ENCODE results near the gene FREM1. TPM values are rescaled to one million over a fixed set of nuclear protein-coding genes. Genes with fewer than 3 reads are reported as not detected.

Gene FREM1
- total and polyA plus RNA-seq, 5 donors = 3.8 to 8.7 (median 5.3) TPM

GRCh38 chr9:14756291-14756690 lies 153.9 kb downstream of the FREM1 start:
- ATAC-seq (no peak), DNase-seq (no peak)
- H3K4me3 ChIP-seq (ENCODE audit: low read length) = no peak overlapping the region
- no peak overlapping the region for H3K27ac ChIP-seq (ENCODE audit: low read length)
- intact Hi-C loops (cut with DNase I) = loop anchor here in 1 of 4 donors (5.0 kb wide), 1 partner anchor 134 kb away; no protein-coding TSS in a partner anchor
- 50% methylated on average over 1 of the region's 1 CpG for WGBS
- H3K9me3 ChIP-seq (ENCODE audit: control insufficient read depth, low read length) = no peaks in the 10 kb centered on the region
- no peaks in the 10 kb centered on the region for H3K27me3 ChIP-seq (ENCODE audit: control insufficient read depth, insufficient read depth)
- H3K4me1 ChIP-seq (ENCODE audit: control insufficient read depth, insufficient read depth, low read length) = no peaks in the 10 kb centered on the region

DNA sequence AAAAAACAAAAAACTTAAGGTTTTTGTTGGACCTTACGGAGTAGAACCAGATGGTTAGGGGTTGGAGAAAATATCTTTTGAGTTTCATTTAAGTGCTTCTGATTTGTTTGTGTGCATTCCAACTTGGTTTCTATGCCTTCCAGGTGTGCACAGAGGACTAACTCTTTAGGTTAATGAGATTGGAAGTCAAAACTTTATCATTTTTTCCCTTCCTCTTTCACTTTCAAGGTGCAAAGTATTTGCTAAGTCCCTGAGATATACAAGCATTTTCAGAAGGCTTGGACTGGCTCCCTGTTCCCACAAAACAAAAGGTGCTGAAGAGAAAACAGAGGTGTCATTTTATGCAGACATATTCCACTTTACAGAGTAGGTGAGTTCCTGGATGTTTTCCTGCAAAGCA lies 157.4 kb downstream of the FREM1 start:
- Histone ChIP-seq H3K4me1 (ENCODE audit: control insufficient read depth, insufficient read depth, low read length) (no peaks in the 10 kb centered on the region), H3K4me3 (ENCODE audit: low read length) (no peak overlapping the region), H3K27ac (ENCODE audit: low read length) (no peak overlapping the region), H3K27me3 (ENCODE audit: control insufficient read depth, insufficient read depth) (no peaks in the 10 kb centered on the region), H3K9me3 (ENCODE audit: control insufficient read depth, low read length) (no peaks in the 10 kb centered on the region)
- DNase-seq (no peak), ATAC-seq (no peak)
- intact Hi-C loops (cut with DNase I) = no loop called here
- WGBS = 97% methylated on average over 1 of the region's 1 CpG

- H3K9me3 ChIP-seq (ENCODE audit: control insufficient read depth, low read length) = no peaks in the 10 kb centered on the region
- DNase-seq (peak in 2 of 3 donors; percentile 52 to 61), ATAC-seq (peak in 1 of 2 donors; percentile 57)
- no peak overlapping the region for H3K27ac ChIP-seq (ENCODE audit: low read length)
- intact Hi-C loops (cut with DNase I) = no loop called here
- H3K4me3 ChIP-seq (ENCODE audit: low read length) = no peak overlapping the region
- no peaks in the 10 kb centered on the region for H3K27me3 ChIP-seq (ENCODE audit: control insufficient read depth, insufficient read depth)
- WGBS = 20% methylated on average over 1 of the region's 1 CpG
- H3K4me1 ChIP-seq (ENCODE audit: control insufficient read depth, insufficient read depth, low read length) = no peaks in the 10 kb centered on the region
Measured at GRCh38 chr9:14752271-14752670, 158.0 kb downstream of the FREM1 start.

GRCh38 chr9:14750821-14751220 lies 159.4 kb downstream of the FREM1 start:
- H3K27ac ChIP-seq (ENCODE audit: low read length) = no peak overlapping the region
- intact Hi-C loops (cut with DNase I) = no loop called here
- no peak for DNase-seq
- no peaks in the 10 kb centered on the region for H3K27me3 ChIP-seq (ENCODE audit: control insufficient read depth, insufficient read depth)
- no peak for ATAC-seq
- no peak overlapping the region for H3K4me3 ChIP-seq (ENCODE audit: low read length)
- no peaks in the 10 kb centered on the region for H3K4me1 ChIP-seq (ENCODE audit: control insufficient read depth, insufficient read depth, low read length)
- H3K9me3 ChIP-seq (ENCODE audit: control insufficient read depth, low read length) = no peaks in the 10 kb centered on the region

GRCh38 chr9:14749741-14750211 lies 160.5 kb downstream of the FREM1 start:
- H3K4me1 ChIP-seq (ENCODE audit: control insufficient read depth, insufficient read depth, low read length) = no peaks in the 10 kb centered on the region
- H3K27me3 ChIP-seq (ENCODE audit: control insufficient read depth, insufficient read depth) = no peaks in the 10 kb centered on the region
- 33% methylated on average over 9 of the region's 9 CpGs for WGBS
- H3K9me3 ChIP-seq (ENCODE audit: control insufficient read depth, low read length) = no peaks in the 10 kb centered on the region
- no peak overlapping the region for H3K4me3 ChIP-seq (ENCODE audit: low read length)
- intact Hi-C loops (cut with DNase I) = no loop called here
- no peak for DNase-seq
- no peak overlapping the region for H3K27ac ChIP-seq (ENCODE audit: low read length)
- ATAC-seq = no peak

DNA sequence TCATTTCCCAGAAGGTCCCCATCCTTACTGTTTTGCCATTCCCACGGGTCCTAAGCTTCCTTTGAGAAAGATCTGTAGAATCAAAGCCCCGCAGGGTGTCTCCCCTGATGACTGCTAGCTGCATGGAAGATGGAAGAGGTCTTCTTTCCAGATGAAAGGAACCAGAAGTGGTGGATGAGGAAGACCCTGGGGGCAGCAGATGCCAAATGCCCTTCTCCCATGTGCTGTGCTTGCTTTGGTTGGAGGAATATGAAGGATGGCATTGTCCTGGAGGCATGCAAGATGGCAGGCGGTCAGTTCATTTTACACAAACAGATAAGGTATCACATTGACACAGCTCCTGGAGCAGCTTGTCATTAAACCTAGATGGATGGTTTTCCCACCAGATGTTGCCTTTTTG lies 161.9 kb downstream of the FREM1 start:
- no peaks in the 10 kb centered on the region for H3K4me1 ChIP-seq (ENCODE audit: control insufficient read depth, insufficient read depth, low read length)
- no peaks in the 10 kb centered on the region for H3K9me3 ChIP-seq (ENCODE audit: control insufficient read depth, low read length)
- no peak for ATAC-seq
- H3K4me3 ChIP-seq (ENCODE audit: low read length) = no peak overlapping the region
- no peak for DNase-seq
- WGBS = 89% methylated on average over 3 of the region's 3 CpGs
- intact Hi-C loops (cut with DNase I) = no loop called here
- H3K27me3 ChIP-seq (ENCODE audit: control insufficient read depth, insufficient read depth) = no peaks in the 10 kb centered on the region
- no peak overlapping the region for H3K27ac ChIP-seq (ENCODE audit: low read length)

GRCh38 chr9:14747111-14747510 lies 163.1 kb downstream of the FREM1 start:
- H3K4me3 ChIP-seq (ENCODE audit: low read length) = no peak overlapping the region
- H3K27me3 ChIP-seq (ENCODE audit: control insufficient read depth, insufficient read depth) = no peaks in the 10 kb centered on the region
- no peaks in the 10 kb centered on the region for H3K9me3 ChIP-seq (ENCODE audit: control insufficient read depth, low read length)
- no peaks in the 10 kb centered on the region for H3K4me1 ChIP-seq (ENCODE audit: control insufficient read depth, insufficient read depth, low read length)
- H3K27ac ChIP-seq (ENCODE audit: low read length) = no peak overlapping the region
- DNase-seq (no peak), ATAC-seq (no peak)
- intact Hi-C loops (cut with DNase I) = no loop called here

DNA sequence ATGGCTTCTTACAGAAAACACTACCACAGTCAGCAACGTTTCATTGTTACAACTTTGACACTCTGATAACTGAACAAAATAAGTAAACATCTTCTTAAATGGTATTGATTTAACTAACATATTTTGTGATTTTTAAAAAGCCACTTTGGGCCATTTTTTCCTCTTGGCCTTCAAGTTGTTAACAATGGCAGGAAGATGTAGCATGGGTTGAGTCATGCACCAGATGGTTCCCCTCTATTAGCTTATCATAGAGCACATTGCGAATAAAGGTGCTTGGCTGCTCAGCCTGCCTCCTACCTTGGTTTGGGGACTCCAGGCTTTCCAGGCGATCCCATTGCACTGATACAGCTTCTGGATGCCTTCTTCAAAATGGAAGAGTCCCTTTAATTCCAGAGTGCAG lies 163.6 kb downstream of the FREM1 start:
- no peak for ATAC-seq
- no peak overlapping the region for H3K4me3 ChIP-seq (ENCODE audit: low read length)
- intact Hi-C loops (cut with DNase I) = no loop called here
- H3K4me1 ChIP-seq (ENCODE audit: control insufficient read depth, insufficient read depth, low read length) = no peaks in the 10 kb centered on the region
- no peak overlapping the region for H3K27ac ChIP-seq (ENCODE audit: low read length)
- H3K27me3 ChIP-seq (ENCODE audit: control insufficient read depth, insufficient read depth) = no peaks in the 10 kb centered on the region
- DNase-seq = no peak
- H3K9me3 ChIP-seq (ENCODE audit: control insufficient read depth, low read length) = no peaks in the 10 kb centered on the region
- 73% methylated on average over 3 of the region's 3 CpGs for WGBS

GRCh38 chr9:14744768-14745167 lies 165.5 kb downstream of the FREM1 start:
- no peaks in the 10 kb centered on the region for H3K27me3 ChIP-seq (ENCODE audit: control insufficient read depth, insufficient read depth)
- intact Hi-C loops (cut with DNase I) = no loop called here
- ATAC-seq = no peak
- no peak for DNase-seq
- no peaks in the 10 kb centered on the region for H3K9me3 ChIP-seq (ENCODE audit: control insufficient read depth, low read length)
- H3K4me1 ChIP-seq (ENCODE audit: control insufficient read depth, insufficient read depth, low read length) = no peaks in the 10 kb centered on the region
- H3K27ac ChIP-seq (ENCODE audit: low read length) = no peak overlapping the region
- 98% methylated on average over 1 of the region's 1 CpG for WGBS
- H3K4me3 ChIP-seq (ENCODE audit: low read length) = no peak overlapping the region

- H3K4me1 ChIP-seq (ENCODE audit: control insufficient read depth, insufficient read depth, low read length) = no peaks in the 10 kb centered on the region
- no peak overlapping the region for H3K27ac ChIP-seq (ENCODE audit: low read length)
- intact Hi-C loops (cut with DNase I) = no loop called here
- H3K27me3 ChIP-seq (ENCODE audit: control insufficient read depth, insufficient read depth) = no peaks in the 10 kb centered on the region
- WGBS = 95% methylated on average over 3 of the region's 3 CpGs
- DNase-seq = no peak
- no peak for ATAC-seq
- H3K9me3 ChIP-seq (ENCODE audit: control insufficient read depth, low read length) = no peaks in the 10 kb centered on the region
- no peak overlapping the region for H3K4me3 ChIP-seq (ENCODE audit: low read length)
Measured at GRCh38 chr9:14741369-14741768, 168.9 kb downstream of the FREM1 start.

DNA sequence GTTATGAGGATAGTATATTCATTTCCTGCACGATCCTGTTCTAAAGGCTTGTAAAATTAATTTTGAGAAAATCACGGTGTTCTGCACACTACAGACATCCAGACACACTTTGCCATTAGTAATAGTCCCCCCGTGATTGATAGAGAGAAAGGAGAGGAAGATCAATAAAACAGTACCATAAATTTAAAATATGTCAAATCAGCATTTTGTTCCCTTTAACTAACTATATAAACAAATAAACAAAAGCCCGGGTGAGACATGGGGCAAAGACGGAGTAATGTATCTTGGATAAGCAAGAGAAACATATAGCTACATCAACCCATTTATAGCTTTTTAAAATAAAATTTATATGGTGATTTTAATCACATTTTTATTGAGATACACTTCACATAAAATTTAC lies 177.1 kb downstream of the FREM1 start:
- no peaks in the 10 kb centered on the region for H3K9me3 ChIP-seq (ENCODE audit: control insufficient read depth, low read length)
- DNase-seq (no peak), ATAC-seq (no peak)
- no peaks in the 10 kb centered on the region for H3K27me3 ChIP-seq (ENCODE audit: control insufficient read depth, insufficient read depth)
- 94% methylated on average over 5 of the region's 5 CpGs for WGBS
- intact Hi-C loops (cut with DNase I) = no loop called here
- H3K4me1 ChIP-seq (ENCODE audit: control insufficient read depth, insufficient read depth, low read length) = peaks cover 2% of the 10 kb centered on the region
- H3K4me3 ChIP-seq (ENCODE audit: low read length) = no peak overlapping the region
- H3K27ac ChIP-seq (ENCODE audit: low read length) = no peak overlapping the region

DNA sequence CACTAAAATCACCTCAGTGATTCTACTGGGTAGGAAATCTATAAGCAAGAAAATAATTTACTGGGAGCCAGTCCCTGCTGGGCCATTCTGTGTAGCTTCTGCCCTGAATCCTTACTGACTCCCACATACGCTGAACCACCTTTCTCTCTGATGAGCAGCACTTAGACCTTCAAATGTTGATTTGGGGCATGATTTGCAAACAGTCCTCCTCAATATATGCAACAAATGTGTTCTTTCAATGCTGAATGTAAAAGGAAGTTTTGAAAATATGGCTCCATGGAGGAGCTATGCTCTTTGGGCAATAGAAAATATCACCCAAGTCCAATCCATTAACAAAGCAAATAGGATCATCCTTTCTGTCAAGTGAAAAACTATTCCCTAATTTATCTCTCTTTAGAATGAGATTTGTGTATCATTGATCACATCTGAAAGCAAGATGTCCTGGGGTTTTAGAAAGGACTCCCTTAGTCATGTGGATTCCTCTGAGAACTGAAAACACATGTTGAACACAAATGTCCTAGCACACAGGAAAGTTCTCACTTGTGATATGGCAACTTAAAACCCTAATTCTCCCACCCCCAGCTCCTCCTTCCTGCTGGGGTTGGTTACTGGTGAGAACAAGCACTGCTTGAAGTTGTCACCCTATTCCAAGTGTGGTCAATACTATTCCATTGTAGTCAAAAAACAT lies 178.8 kb downstream of the FREM1 start:
- H3K9me3 ChIP-seq (ENCODE audit: control insufficient read depth, low read length) = no peaks in the 10 kb centered on the region
- peaks cover 2% of the 10 kb centered on the region for H3K4me1 ChIP-seq (ENCODE audit: control insufficient read depth, insufficient read depth, low read length)
- intact Hi-C loops (cut with DNase I) = no loop called here
- no peaks in the 10 kb centered on the region for H3K27me3 ChIP-seq (ENCODE audit: control insufficient read depth, insufficient read depth)
- DNase-seq (no peak), ATAC-seq (no peak)
- 100% methylated on average over 1 of the region's 1 CpG for WGBS
- H3K27ac ChIP-seq (ENCODE audit: low read length) = no peak overlapping the region
- no peak overlapping the region for H3K4me3 ChIP-seq (ENCODE audit: low read length)

Measured in right cardiac atrium (tissue), 5 donors.